Activated T-helper 9 cell treated with anti-CD3 and anti-CD28 coated beads, Interleukin-2, amount 50 U/mL, for 16 hours (primary cell): ENCODE results near the gene DCDC2B.
"Not testable (repeated sequence)": the region's sequence is repeated elsewhere in the genome, so short reads cannot be mapped to it uniquely, and the experiment has no call there.

Experiments used
- DNase-seq: peaks from one replicate; pipeline ENCODE4 v3.0.0-alpha.2; 2020; ENCODE audit warnings: low read depth

DCDC2B gene

GRCh38 chr1:32208891-32209328, at the start of gene DCDC2B:
TSS of gene DCDC2B (plus strand) at chr1:32209089. CDS start at chr1:32209094, 5 bp downstream.
- no peak for DNase-seq

- DNase-seq, result no peak
Measured at GRCh38 chr1:32159189-32159588, 49.7 kb upstream of the DCDC2B start.

GRCh38 chr1:32163405-32163804, 45.5 kb upstream of the DCDC2B start:
- no peak for DNase-seq

GRCh38 chr1:32165633-32166032, 43.3 kb upstream of the DCDC2B start:
- not testable (repeated sequence) for DNase-seq

GRCh38 chr1:32170991-32171390, 37.9 kb upstream of the DCDC2B start:
- no peak for DNase-seq

- DNase-seq, result no peak
Measured at GRCh38 chr1:32172621-32173245, 36.2 kb upstream of the DCDC2B start.

GRCh38 chr1:32178380-32179192, 30.3 kb upstream of the DCDC2B start:
- DNase-seq, result no peak

GRCh38 chr1:32179193-32179442, 29.8 kb upstream of the DCDC2B start:
- no peak for DNase-seq

GRCh38 chr1:32179443-32180185, 29.3 kb upstream of the DCDC2B start, which contains the start of gene TXLNA:
TSS of gene TXLNA (plus strand) at chr1:32179675. CDS start at chr1:32180346, 671 bp downstream.
- DNase-seq, result peak; percentile 83

GRCh38 chr1:32180186-32181060, 28.5 kb upstream of the DCDC2B start:
- no peak for DNase-seq

GRCh38 chr1:32181065-32181464, 27.8 kb upstream of the DCDC2B start:
- DNase-seq, result no peak

- no peak for DNase-seq
Measured at GRCh38 chr1:32181563-32181962, 27.3 kb upstream of the DCDC2B start.

GRCh38 chr1:32182060-32182459, 26.8 kb upstream of the DCDC2B start:
- no peak for DNase-seq

- no peak for DNase-seq
Measured at GRCh38 chr1:32184650-32185049, 24.2 kb upstream of the DCDC2B start.

- no peak for DNase-seq
Measured at GRCh38 chr1:32186077-32186476, 22.8 kb upstream of the DCDC2B start.

- no peak for DNase-seq
Measured at GRCh38 chr1:32186491-32186890, 22.4 kb upstream of the DCDC2B start.

GRCh38 chr1:32187850-32188249, 21.0 kb upstream of the DCDC2B start:
- no peak for DNase-seq

GRCh38 chr1:32192220-32192948, 16.5 kb upstream of the DCDC2B start:
- DNase-seq, result no peak

- DNase-seq, result no peak
Measured at GRCh38 chr1:32194984-32195383, 13.9 kb upstream of the DCDC2B start.

- DNase-seq, result no peak
Measured at GRCh38 chr1:32195531-32195930, 13.4 kb upstream of the DCDC2B start.
